Sigmoid colon (tissue), 3 donors: ENCODE measurements around the gene SPATA13.

ENCODE experiments used
- CTCF ChIP-seq, 4 experiments: fragments of 450-650 bp in 3 of 4; fragments of 200-600 bp in 1 of 4; IDR thresholded peaks; one replicate each; pipeline ENCODE4 v1.5.1; 2016 to 2019; ENCODE audit warnings: antibody characterized with exemption in 4 of 4, mild to moderate bottlenecking in 3 of 4, moderate library complexity in 2 of 4
- POLR2A ChIP-seq, 2 donors: fragments of 450-650 bp; IDR thresholded peaks; one replicate each; pipeline ENCODE4 v1.6.1; 2016; ENCODE audit warnings: antibody characterized with exemption in 2 of 2, mild to moderate bottlenecking in 2 of 2, moderate library complexity in 2 of 2

DNA sequence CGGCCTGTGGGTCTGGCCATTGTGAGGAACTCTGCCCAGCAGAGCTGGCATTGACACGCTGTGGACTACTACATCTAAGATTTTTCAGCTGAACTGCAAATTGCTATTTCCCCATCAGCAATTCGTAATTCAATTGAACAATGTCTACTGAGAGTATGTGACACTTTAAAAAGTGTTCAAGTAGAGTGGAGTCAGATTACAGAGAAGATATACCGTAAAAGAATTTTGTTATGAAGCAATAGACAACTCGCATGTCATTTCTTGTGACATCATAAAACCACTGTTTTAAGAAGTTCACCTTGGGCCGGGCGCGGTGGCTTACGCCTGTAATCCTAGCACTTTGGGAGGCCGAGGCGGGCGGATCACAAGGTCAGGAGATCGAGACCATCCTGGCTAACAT lies 116.3 kb downstream of the SPATA13 start:
- TF ChIP-seq CTCF (IDR thresholded peaks at IDR 0.05), result no peak
- TF ChIP-seq POLR2A (IDR thresholded peaks at IDR 0.05), result no peak
